GM19238 (cell line): Measurements from ENCODE around the gene SPRR4.
"Not testable (repeated sequence)": the region's sequence is repeated elsewhere in the genome, so short reads cannot be mapped to it uniquely, and the experiment has no call there.

Source experiments
- DNase-seq: peaks from one replicate; pipeline ENCODE4 v3.0.0; 2011; ENCODE audit warnings: low spot score; ENCODE audit not compliant: insufficient read length

Gene SPRR4

DNA sequence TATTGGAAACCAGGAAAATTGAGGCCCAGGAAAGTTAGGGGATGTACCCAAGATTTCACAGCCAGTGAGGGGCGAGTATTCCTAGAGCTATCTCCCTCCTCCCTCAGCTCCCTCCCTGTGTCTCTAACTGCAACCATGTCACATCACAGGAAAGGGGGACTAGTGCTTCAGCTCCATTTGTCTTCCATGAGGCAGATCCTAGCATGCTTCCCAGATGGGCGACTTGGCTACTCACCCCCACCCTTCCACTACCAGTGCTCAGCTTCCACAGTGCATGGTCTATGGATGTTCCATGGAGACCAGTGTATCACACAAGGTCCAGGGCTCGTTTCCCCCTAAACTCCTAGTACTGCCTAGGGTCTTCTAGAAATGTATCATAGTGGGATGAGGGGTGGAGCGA is 4.6 kb upstream of the SPRR4 start:
- no peak for DNase-seq

DNA sequence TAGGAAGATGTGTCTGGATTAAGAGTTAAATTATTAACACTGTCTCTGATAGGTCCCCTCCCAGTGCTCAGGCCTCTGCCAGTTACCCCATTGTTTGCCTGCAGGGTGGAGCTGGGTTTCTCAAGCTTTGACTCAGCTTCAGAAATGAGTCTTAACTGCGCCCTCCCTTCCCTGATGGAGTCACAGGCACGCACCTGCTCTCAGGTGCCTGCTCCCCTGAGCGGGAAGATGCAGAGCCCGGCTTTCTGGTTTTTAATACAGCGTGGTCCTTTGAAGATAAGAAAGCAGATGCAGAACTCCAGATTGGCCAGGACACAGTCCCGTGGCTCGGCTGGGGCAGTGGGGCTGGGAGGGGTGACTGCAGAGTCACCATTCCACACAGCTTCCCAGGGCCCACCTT is 3.2 kb upstream of the SPRR4 start:
- DNase-seq = no peak

DNA sequence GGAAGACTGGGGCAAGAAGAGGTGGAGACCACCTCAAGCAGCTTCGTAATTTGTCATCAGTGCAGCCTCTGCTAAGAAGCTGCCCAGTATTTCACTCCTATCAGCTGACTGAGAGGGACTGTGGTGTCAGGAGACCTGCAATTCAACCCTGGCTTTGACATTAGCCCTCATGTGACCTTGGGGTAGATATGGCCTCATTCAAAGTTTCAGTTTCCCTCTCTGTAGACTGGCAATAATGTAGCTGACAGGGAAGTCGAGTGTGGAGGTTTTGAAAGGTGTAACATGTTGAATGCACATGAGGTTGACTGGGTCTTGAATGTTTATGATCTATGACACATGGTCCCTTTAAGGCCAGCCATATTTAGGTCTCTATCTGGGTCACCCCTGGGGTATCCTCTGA is 2.2 kb upstream of the SPRR4 start:
- DNase-seq = no peak

DNA sequence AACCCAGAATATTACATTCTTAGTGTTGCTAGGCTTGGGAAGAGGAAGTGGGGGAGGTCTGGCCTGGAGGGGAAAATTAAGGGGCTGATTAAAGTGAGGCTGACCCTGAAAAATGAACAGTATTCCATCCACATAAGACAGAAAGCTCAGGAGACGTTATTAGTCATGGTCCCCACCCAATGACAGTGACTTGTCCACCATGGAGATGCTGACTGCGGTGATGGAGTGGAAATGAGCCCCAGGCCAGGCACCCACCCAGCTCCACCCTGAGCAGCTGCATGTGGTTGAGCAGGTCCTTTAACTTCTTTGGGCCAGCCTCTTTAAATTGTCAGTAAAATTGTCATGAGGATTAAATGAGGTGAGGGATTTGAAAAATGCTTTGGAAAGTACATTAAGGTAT is 1.4 kb upstream of the SPRR4 start:
- DNase-seq = no peak

DNA sequence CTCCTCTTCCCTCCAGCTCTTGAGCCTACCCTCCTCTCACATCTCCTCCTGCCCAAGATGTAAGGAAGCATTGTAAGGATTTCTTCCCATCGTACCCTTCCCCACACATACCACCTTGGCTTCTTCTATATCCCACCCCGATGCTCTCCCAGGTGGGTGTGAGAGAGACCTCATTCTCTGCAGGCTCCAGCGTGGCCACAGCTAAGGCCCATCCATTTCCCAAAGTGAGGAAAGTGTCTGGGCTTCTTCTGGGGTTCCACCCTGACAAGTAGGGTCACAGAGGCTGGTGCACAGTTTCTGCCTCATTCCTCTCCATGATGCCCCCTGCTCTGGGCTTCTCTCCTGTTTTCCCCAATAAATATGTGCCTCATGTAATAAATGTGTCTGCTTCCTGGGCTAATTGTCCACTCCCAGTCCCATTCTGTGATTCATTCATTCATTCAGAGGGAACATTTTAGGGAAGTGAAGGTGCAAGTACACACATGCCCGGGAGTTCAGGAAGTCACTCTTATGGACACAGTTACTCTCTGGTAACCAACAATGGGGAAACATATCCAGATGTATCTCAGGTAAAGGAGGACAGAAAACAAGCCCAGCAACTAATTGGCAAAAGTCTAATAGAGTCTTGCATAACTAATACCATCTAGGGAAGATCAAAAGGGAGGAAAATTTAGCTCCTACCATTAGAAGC is 1.9 kb downstream of the SPRR4 start:
- DNase-seq = no peak

DNA sequence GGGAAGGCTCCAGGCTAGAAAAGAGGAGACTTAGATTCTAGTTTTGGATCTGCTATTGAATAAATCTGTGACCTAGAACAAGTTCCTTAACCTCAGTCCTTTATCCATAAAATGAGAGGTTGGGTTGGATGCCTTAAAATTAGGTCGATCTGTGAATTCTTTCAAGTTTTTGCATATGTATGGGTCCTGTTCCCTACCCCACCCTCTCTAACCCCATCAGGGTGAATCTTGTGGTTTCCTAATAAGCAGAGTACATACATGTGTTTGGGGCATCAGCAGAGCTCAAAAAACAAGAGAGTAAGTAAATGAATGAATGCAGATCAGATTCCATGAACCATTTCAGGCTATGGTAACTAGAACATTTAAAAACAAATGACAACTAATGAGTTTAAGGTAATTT is 6.2 kb downstream of the SPRR4 start:
- no peak for DNase-seq

DNA sequence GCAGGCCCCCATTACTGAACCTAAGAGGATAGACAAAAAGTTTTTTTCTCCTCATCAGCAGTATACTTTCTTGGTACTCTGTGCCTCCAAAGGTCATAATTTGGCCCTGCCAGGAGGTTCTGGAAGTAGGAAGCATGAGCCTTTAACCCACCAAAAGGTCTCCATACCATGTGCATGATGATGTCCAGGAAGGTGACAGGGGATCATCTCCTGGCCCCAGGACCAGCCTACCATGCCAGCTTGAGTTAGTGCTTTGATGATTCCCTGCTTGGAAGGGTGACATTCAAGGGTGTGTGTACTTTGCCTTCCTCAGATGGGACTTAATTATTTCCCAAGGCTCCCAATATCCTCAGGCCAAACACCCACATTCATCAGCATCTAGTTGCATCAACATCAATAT is 7.2 kb downstream of the SPRR4 start:
- DNase-seq = no peak

DNA sequence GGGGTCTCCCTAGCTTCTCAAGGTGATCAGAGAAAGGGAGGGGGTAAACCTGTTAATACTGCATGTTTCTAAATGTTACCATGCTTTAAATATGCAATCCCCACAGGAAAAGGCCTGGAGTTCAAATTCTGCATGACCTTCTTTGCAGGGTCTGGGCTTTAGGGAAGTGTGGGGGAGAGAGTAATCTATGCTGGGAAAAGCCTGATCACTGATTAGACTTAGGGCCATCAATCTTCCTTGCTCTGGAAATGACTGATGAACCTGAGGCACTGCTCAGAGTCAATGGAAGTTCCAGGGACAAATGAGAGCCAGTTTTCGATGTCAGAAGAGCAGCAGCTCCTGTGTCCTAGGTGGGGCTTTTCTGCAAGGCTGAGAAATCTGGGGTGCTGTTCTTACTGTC is 10.2 kb downstream of the SPRR4 start:
- no peak for DNase-seq

DNA sequence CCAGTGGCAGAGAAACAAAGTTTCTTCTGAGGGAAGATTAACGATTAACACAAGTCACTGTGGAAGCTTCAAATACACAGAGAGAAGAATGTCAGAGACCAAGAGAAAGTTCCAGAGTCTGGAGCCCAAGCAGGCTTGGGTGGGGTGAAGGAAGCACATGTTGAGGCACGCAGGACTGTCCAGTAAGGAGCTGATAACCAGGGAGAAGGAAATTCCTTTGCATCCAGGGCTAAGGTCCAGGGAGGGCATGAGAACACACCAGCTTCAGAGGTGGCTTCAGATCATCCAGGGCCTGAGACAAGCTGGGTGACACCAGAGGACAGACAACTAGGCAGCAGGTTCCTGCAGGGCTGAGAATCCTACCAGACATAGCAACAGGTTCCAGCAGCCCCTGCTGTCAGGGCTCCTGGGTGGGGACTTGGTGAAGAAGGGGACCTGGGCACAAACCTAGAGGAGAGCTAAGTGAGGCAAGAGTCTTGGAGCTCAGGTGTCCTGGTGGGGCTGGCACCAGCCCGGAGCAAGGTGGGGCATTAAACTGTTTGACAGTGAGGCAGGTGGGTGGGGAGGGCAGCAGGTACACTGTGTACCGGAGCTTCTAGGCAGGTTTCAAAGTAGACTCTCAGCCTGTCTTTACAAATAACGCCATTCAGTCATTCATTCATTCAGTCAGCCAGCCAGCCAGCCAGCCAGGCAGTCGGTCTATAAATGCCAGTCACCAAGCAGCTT is 10.9 kb downstream of the SPRR4 start:
- no peak for DNase-seq

DNA sequence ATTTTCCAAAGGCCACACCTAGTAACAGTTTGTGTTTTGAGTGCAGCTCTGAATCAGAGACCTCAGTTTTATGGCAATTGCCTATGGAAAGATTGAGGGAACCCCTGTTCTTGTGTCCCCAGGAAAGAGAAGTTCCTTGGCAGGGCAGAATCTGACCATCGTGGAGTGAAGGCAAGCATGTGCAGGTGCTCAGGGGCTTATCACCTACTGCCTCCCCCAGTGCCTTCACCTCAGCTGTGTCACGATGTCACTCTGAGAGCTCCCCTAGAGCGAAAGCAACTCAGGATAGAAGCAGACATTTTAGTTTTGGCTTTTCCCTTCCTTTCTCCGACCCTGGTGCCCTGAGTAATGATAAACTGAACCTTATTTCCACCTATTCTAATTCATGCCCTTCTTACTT is 11.6 kb downstream of the SPRR4 start:
- no peak for DNase-seq

DNA sequence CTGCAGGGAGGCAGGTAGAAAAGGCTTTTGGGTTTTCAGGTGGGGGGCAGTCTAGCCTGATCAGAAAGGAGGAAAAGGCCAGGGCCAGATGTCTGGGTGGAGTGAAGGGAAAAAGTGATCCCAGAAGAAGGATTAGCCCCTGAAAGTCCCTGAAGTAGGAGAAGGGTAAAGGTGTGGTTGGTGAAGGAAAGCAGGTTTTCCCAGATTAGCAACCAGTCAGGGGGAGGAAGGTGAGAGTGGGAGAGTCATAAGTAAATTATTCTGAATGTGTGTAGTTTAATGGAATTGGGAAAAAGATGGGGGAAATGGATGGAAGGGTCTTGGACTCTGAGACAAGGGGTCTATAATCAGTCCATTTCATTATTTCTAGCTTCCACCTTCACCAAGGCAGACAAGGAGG is 12.8 kb downstream of the SPRR4 start:
- no peak for DNase-seq

DNA sequence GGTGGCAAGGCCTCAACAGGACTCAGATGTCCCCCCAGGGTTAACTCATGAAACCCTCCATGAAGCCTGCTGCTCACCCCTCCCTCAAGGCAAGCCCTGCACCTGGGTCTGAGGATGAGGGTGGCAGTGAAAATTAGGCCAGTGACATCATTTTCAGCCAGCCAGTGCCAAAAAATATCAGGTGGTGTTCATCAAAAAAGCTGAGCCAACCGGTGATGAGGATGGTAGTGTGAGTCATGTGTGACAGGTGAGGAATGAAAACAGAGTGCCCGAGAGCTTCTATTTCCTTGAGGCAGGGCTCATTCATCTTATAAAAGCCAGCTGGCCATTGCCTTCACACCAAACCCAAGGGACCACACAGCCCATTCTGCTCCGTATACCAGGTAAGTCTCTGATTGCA is 13.3 kb downstream of the SPRR4 start, which contains the start of gene SPRR1A:
SPRR1A (plus strand) TSS at position 339 of the 400 bp plus-strand sequence. CDS start 1,150 bp downstream, outside the sequence.
- no peak for DNase-seq

DNA sequence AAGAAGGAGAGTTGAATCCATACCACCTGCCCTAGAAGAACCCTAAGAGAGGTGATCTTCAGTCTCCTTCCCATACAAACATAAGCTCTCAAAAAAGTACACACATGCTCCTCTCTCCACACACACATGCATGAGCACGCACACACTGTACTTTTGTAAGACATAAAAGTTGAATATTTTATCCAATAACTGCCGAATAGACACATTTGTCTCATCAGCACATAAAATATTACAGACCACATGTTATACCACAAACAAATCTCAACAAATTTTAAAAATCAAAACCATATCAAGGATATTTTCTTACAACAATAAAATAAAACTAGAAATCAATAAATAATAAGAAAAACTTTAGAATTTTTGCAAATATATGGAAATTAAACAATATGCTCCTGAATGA is 16.1 kb downstream of the SPRR4 start:
- DNase-seq = no peak

DNA sequence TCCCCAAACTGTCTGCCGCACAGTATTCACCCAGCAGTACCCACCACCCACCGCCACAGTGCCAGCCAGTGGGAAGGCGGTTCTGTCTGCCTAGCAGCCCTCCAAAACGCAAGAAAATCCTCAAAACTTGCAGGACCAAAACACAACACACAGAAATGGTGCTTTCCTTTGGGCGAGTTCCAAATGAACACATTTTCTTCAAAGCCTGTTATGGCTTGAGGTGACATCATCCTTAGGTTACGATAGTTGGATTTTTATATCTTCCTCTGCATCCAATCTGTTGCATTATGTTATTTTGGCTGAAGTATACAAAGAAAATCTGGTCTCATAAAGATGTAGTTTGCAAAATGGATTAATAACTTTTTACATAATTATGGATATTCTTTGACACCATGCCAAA is 22.7 kb downstream of the SPRR4 start:
- no peak for DNase-seq

DNA sequence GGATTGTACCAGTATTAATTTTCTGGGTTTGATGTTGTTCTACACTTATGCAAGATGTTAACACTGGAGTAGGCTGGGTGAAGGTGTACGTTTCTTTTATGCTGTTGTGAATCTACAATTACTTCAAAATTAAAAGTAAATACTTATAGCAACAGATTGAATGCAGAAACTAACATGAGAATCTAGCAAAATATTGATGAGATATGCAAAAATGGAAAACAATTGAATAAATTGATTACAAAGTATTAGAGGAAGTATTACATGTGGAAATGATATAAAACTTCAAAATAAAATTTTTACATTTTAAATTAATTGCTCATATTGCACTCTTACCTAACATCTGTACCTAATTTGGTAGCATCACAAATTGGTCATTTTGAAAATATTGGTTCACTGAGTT is 25.4 kb downstream of the SPRR4 start:
- DNase-seq = no peak

DNA sequence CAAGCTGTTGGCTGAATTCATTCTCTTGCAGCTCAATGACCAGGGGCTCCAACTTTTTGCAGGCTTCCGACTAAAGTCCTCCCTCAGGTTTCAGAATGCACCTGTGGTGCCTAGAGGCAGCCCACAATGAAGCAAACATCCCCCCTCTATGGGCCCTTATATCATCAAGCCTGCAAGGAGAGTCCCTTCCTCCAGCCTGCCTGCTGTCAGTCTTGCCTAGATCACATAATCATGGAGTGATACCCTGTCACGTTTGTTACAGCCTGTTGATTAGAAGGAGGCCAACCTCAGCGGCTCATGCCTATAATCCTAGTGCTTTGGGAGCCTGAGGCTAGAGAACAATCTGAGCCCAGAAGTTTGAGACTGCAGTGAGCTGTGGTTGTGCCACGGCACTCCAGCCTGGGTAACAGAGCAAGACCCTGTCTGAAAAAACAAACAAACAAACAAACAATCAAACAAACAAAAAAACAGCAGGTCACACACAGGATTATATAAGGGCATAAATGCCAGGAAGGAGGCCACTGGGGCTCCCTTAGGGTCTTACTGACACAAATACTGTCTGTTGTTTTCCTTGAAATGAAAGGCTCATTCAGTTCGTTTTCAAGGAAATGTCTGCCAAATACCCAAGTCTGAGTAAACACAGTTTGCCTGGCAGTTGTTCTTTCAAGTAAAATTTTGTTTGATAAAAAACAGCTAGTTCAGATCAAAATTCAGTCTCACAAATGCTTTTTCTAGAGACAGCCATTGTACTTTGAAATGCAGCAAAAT is 26.4 kb downstream of the SPRR4 start:
- DNase-seq = no peak

DNA sequence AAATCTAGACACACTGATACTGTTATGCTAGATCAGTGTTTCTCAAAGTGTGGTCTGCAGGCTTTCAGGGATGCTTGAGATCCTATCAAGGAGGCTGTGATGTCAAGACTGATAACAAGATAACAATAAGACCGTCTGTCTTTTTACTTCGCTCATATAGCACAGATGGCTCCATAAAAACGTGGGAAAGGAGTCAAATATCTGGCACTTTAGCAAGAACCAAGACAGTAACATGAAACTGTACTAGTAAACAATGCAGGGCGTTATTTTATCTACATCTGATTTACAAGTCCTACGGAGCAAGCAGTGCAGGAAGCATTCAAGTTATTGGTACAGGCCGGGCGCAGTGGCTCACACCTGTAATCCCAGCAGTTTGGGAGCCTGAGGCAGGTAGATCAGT is 27.5 kb downstream of the SPRR4 start:
- DNase-seq = no peak

DNA sequence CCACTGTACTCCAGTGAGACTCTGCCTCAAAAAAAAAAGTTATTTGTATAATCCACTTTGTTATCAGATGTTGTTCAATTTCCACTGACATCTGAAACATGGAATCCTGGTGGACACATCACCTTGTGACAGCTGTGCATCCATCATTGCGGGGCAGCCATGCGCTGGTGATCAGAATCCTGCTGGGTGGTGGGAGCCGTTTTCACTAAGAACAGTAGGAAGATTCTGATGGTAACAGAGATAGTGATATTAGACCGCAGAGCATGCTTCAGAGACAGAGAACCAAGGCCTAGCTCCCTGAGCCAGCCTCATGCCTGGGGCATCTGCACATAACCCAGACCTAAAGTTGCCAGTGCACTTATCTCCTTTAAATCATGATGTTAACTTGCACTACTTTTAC is 28.0 kb downstream of the SPRR4 start:
- DNase-seq = no peak

DNA sequence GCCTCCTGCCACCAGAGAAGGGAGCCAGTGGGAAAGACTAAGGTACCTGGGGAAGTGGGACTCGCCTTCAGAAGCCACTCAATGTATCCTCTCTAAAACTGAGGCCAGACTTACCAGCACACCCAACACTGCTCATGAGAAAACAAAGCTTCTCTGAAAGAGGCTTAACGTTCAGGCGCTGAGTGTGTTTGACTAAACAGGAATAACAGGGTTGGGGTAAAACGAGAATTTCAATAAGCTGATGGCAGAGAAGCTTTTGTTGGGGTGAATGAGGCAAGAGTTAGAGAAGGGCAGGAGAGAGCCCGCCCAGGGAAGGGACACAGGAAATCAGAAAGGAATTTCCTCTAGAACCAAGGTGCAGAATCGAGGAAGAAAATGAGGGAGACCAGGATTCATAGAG is 29.4 kb downstream of the SPRR4 start:
- no peak for DNase-seq

DNA sequence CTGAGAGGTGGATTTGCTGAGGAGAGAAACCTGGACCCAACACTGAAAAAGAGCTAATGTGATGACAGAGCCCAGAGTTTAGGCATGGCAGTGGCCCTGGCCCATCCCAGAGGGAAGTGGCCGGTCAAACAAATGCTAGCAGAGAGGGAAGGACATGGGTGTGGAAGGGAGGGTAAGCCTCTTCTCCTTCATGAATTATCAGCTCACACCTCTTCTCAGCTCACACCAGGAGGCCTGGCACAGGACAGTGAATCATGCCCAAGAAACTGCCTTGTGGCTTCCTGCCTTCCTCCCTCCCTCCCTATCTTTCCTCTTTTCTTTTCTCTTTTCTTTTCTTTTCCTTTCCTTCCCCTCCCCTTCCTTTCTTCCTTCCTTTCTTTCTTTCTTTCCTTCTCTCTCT is 29.8 kb downstream of the SPRR4 start:
- DNase-seq = no peak

DNA sequence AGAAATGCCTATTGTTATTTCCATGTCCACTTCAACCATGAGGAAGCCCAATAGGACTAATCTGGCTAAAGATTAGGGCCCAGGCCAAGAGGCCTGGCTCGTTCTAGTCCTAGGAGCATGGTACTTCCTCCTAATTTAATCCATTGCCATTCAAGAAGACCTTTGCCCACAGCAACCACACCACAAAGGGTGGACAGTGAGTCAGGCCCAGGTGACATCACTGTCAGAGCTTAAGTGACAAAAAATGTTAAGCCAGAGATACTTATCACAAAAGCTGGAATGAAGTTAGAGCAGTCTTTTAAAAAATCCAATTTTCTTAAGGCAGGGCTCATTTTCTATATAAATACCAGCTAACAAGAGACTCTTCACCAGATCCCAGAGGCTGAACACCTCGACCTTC is 30.9 kb downstream of the SPRR4 start, which contains the start of gene SPRR3:
SPRR3 (plus strand) TSS at position 368 of the 400 bp plus-strand sequence. CDS start 1,272 bp downstream, outside the sequence.
- DNase-seq = no peak

DNA sequence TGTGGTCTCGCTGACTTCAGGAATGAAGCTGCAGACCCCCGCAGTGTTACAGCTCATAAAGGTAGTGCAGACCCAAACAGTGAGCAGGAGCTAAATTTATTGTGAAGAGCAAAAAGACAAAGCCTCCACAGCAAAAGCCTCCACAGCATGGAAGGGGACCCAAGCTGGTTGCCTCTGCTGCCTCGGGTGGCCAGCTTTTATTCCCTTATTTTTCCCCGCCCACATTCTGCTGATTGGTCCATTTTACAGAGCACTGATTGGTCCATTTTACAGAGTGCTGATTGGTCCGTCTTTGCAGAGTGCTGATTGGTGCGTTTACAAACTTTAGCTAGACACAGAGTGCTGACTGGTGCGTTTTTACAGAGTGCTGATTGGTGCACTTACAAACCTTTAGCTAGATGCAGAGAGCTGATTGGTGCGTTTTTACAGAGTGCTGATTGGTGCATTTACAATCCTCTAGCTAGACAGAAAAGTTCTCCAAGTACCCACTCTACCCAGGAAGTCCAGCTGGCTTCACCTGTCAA is 40.8 kb downstream of the SPRR4 start:
- DNase-seq = not testable (repeated sequence)
